M059J (cell line): Measurements from ENCODE around the gene UNC13B. TPM values are rescaled to one million over a fixed set of nuclear protein-coding genes. Genes with fewer than 3 reads are reported as not detected.
"Not testable (repeated sequence)": the region's sequence is repeated elsewhere in the genome, so short reads cannot be mapped to it uniquely, and the experiment has no call there.

ENCODE experiments used
- DNase-seq: peaks from one replicate; pipeline ENCODE4 v3.0.0-alpha.2; 2012; ENCODE audit warnings: low read depth
- total RNA-seq: library from RNA; depleted of rRNA; stranded (reverse); fragments of >200 nt; shearing (Covaris generic); gene quantifications from 2 replicates; pipeline ENCODE4 v1.2.3, GENCODE V29; 2014

UNC13B gene
- total RNA-seq, 1 experiment from 2014 or later, result 16.1 TPM

DNA sequence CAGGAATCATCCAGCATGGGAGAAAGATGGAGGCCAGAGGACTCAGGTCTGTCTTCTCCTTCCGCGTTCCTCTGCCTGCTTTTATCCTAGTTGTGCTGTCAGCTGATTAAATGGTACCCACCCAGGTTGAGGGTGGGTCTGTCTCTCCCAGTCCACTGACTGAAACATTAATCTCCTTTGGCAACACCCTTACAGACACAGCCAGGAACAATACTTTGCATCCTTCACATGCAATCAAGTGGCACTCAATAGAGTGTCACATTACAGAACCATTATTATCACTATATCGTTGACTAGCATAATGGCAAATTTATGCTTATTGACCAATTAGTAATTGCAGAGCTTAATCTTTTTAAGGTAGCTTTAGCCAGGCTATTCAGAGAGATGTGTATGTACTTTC is 64.8 kb downstream of the UNC13B start:
- no peak for DNase-seq

DNA sequence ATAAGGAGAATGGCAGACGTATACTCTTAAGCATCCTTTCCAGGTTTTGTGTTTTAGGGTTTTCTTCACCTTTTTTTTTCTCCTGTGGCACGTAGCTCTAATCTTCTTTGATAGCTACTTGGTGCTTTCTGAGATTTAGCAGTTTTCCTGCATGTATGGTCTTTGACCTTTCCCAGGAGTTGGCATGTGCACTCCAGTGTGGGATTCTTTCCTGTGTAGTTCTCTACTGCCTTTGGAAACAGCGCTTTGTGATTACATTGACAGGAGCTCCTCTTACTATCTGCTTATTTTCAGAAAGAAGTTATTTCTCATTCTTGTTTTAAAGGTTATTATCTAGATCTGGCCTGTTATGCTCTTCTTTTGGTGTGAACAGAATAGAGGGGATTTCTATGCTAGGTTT is 65.5 kb downstream of the UNC13B start:
- no peak for DNase-seq

DNA sequence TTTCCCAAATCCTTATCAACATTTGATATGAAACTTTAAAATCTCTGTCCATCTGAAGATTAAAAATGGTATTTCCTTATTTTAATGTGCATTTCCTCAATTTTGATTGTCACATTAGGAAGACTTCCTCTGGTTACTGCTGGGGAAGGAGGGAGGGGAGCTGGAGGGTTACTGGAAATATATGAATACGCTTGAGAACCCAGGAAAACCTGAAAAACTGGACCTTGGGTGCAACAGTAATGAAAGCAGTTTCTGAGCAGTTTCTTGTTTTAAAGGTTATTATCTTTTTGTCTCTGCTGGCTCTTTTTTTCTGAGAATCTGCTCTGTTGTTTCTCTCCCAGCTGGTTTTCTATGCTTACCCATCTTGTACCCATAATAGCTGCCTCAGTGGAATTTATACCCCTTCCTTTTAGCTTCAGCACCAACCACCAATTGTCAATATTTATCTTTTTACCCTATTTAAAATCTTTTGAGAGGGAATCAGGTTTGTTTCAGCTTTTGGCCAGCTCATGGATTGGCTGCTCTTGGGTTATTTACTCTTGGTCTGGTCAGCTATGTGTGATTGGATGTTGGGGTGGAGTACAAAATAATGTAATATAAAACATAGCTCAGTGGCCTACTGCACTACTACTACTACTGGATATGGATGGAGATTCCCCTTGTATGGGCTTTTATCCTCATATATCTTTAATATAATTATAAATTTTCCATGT is 67.4 kb downstream of the UNC13B start:
- no peak for DNase-seq

DNA sequence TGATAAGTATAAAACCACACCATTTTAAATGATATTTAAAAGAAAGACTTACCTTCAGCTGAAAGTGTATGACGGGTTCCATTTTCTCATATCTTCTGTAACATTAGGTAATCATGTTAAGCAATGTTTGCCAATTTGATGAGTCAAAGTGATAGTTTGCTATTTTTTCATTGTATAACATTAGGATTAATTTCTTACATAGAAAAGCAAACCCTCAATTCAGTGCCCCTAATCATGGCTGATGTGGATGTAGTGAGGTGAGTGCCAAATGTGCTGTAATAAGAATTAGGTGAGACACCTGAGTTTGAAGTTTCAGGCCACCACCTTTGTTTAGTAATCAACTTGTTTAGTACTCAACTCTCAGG is 68.0 kb downstream of the UNC13B start:
- no peak for DNase-seq

GRCh38 chr9:35232867-35233544 is 71.2 kb downstream of the UNC13B start:
- DNase-seq, result no peak

- DNase-seq, result no peak
Measured at GRCh38 chr9:35236692-35237091, 74.9 kb downstream of the UNC13B start.

GRCh38 chr9:35237311-35237710 is 75.5 kb downstream of the UNC13B start:
- no peak for DNase-seq

DNA sequence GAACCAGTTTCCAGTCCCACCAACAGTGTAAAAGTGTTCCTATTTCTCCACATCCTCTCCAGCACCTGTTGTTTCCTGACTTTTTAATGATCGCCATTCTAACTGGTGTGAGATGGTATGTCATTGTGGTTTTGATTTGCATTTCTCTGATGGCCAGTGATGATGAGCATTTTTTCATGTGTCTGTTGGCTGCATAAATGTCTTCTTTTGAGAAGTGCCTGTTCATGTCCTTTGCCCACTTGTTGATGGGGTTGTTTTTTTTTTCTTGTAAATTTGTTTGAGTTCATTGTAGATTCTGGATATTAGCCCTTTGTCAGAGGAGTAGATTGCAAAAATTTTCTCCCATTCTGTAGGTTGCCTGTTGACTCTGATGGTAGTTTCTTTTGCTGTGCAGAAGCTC is 84.1 kb downstream of the UNC13B start:
- not testable (repeated sequence) for DNase-seq

- DNase-seq, result no peak
Measured at GRCh38 chr9:35253075-35253474, 91.3 kb downstream of the UNC13B start.

GRCh38 chr9:35254237-35254636 is 92.4 kb downstream of the UNC13B start:
- no peak for DNase-seq

GRCh38 chr9:35254984-35255857 is 93.4 kb downstream of the UNC13B start:
- DNase-seq, result no peak

GRCh38 chr9:35257986-35258659 is 96.3 kb downstream of the UNC13B start:
- no peak for DNase-seq

DNA sequence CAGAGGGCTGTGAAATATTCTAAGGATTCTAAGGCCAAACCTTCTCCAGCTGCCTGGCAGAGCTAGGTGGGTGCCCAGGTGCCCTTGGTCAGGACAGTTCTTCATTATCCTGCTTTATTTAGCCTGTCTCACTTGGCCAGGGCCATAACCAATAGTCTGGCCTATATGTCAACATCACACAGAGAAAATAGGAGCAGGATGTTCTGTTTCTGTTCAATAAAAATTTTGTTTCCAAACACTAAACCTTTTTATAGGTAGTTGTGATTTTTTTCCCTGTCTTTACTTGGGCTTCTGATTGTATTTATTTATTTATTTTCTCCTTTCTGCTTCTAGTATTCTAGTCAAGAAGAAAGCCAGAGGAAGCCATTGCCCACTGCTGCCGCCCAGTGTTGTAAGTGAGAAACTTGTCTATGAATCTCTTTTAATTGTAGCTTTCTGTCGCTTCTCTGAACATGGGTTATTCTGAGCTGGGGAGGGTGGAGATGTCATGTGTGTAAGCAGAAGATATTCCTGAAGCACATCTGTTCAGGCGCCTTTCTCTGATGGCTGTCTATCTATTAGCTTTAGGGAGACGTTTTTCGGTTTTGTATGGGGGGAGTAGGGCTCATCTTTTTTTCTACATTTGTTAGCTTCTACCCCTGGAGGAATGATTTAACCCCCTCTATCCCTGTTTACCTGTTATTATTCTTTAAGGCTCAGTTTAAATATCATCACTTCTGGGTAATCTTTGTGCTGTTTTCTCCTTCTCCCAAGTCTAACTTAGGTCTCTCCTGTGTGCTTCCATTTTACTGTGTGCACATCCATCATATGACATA is 97.1 kb downstream of the UNC13B start:
- peak; percentile 81 for DNase-seq

DNA sequence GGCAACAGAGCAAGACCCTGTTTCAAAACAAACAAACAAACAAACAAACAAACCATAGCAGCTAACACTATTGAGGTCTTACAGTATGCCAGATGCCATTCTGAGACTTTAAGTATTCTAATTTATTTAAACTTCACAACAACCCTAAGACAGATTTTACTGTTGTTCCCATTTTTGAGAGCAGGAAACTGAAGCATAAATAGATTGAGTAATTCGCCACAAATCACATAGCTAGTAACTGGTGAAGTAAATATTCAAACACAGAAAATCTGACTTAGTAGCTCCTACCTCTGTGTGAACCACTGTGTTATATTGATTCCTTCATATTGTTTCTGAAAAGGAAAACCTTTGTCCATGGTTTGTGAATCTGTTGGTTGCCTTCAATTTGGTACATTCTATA is 98.4 kb downstream of the UNC13B start:
- no peak for DNase-seq

DNA sequence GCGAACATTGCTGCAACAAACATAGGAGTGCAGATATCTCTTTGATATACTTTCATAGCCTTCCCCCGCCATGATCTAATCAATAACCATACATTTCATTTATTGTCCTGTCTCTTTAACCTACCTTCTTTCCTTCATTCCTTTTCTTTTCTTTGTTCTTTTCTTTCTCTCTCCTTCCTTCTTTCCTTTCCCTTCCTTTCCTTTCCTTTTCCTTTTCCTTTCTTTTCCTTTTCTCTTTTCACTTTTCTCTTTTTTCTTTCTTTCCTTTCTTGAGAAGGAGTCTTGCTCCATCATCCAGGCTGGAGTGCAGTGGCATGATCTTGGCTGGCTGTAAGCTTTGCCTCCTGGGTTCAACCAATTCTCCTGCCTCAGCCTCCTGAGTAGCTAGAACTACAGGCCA is 100.3 kb downstream of the UNC13B start:
- no peak for DNase-seq

DNA sequence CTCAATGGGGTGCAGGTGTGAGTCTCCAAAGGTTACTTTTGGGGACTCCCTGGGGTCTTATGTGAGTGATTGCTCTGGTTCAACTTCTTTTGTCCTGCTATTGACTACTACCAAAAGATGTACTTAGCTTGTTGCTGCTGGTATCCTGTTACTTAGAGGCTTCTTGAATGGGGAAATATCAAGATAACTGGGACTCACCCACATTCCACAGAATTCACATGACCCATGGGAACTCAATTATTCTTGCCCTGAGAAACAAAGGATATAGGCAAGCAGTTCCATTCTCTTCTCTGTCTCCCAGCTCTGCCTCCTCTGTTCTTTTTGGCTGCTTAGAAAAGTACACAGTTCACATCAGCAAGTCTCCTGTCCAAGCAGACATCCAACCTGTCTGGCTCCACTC is 105.9 kb downstream of the UNC13B start:
- DNase-seq, result no peak

- DNase-seq, result no peak
Measured at GRCh38 chr9:35269919-35270318, 108.1 kb downstream of the UNC13B start.

- no peak for DNase-seq
Measured at GRCh38 chr9:35271637-35272036, 109.8 kb downstream of the UNC13B start.

GRCh38 chr9:35272989-35273388 is 111.2 kb downstream of the UNC13B start:
- peak; percentile 76 for DNase-seq

GRCh38 chr9:35273591-35273990 is 111.8 kb downstream of the UNC13B start:
- no peak for DNase-seq

DNA sequence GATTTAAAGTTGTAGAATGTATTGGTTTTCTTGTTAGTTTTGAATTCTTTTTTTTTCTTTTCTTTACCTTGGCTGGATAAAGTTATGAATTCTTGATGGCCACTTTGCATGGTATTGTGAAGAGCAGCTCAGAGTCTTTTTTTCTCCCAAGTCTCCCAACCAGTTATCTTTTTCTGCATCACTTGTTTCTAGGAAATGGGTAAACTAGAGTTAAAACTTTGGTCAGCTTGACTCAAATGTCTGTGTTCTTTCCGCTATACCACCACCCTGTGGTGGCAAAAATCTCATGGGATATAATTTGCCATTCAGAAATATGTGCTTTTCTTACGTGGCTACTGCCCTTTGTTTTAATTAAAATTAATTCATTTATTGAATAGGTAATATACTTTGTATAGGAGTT is 113.2 kb downstream of the UNC13B start:
- DNase-seq, result peak; percentile 11
